SH-SY5Y (cell line): Measurements from ENCODE around the gene PHTF2.

Experiments used
- GATA2 ChIP-seq: IDR thresholded peaks from 2 replicates; pipeline ENCODE4 v1.6.1; 2011; ENCODE audit warnings: mild to moderate bottlenecking, low read depth, low read length
- GATA3 ChIP-seq: IDR thresholded peaks from 2 replicates; pipeline ENCODE4 v1.6.1; 2011; ENCODE audit warnings: low read depth, mild to moderate bottlenecking, low read length, moderate library complexity

DNA sequence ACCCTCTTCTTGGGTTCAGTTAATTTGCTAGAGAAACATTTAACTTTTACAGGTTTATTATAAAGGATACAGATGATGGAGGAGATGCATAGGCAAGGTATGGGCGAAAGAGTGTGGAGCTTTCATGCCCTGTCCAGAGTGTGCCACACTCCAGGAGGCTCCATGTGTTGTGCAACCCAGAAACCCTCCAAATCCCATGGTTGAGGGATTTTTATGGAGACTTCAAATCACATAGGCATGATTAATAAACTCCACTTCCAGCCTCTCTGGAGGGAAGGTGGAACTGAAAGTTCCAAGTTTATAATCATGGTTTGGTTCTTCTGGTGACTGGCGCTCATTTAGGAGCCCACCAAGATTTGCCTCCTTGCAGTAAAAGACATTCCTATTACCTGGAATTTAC lies 159.9 kb downstream of the PHTF2 start:
- TF ChIP-seq GATA2, result no peak
- no peak for TF ChIP-seq GATA3
